Pons (tissue), 1 donor: ENCODE results near the gene TLK1.
"Not testable (repeated sequence)": the region's sequence is repeated elsewhere in the genome, so short reads cannot be mapped to it uniquely, and the experiment has no call there.

ENCODE experiments used
- DNase-seq: peaks from one replicate; pipeline ENCODE4 v3.0.0-alpha.2; 2016; ENCODE audit warnings: low spot score

TLK1 gene

DNA sequence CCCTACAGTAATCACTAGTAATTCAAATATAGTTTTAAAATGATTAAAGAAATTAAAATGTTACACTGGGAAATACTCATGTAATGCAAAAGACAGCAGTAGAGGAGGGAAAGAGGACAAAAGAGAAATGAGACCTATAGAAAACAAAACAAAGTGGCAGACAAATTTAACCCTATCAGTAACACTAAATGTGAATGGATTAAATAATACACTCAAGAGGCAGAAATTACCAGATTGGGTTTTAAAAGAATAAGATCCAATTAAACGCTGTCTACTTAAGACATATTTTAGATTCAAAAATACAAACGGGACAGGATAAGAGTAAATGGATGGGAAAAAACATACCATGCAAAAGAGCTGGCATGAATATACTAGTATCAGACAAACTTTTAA lies 17.0 kb downstream of the TLK1 start:
- no peak for DNase-seq

DNA sequence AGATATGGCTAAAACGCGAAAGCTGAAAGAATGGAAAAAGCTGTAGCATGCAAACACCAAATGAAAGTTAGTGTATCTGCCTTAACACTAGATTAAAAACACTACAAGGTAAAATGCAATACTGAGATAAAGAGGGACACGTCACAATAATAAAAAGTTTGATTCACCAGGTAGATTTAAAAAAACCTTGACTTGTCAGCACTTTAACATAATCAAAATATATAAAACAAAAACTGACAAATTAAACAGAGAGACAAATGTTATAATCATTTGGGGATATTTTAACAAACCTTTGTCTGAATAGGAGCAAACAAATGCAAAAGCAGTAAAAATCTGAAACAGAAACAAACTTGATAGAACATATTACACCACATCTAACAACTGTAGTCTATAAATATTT lies 18.3 kb downstream of the TLK1 start:
- no peak for DNase-seq

DNA sequence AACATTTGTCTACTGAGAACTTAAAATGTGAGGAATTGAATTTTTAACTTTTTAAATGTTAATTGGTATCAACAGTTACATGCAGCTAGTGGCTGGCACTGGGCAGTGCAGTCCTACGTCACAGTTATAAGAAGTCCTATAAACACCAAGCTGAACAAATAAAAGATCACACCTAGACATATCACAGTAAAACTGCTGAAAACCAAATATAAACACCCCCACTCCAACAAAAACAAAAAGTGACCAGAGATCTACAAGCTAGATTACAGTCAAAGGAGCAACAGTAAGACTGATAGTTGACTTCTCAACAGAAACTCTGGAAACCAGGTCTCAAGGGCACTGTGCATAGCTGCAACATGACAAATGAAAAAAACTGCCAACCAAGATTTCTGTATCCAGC lies 19.4 kb downstream of the TLK1 start:
- DNase-seq = no peak

DNA sequence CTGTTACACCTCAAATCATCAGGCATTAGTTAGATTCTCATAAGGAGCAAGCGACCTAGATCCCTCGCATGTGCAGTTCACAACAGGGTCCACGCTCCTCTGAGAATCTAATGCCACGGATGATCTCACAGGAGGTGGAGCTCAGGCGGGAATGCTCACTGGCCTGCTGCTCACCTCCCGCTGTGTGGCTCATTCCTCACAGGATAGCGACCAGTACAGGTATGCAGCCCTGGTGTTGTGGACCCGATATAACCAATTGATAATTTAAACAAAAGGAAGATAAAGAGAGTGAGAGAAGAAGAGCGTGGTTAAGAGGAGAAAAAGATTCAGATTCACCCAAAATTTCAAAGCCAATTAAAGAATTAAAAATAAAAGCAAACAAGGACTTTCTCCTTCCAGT lies 20.8 kb downstream of the TLK1 start:
- DNase-seq = no peak

DNA sequence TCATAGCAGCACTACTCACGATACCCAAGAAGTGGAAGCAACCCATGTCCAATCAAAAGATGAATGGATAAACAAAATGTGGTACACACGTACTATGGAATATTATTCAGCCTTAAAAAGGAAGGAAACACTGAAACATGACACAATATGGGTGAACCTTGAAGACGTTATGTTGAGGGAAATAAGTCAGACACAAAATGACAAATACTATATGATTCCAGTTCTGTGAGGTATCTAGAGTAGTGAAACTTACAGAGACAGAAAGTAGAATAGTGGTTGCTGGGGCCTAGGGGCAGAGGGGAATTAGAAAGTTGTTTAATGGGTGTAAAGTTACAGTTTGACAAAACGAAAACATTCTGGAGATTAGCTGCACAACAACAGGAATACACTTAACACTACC lies 24.7 kb downstream of the TLK1 start:
- no peak for DNase-seq

DNA sequence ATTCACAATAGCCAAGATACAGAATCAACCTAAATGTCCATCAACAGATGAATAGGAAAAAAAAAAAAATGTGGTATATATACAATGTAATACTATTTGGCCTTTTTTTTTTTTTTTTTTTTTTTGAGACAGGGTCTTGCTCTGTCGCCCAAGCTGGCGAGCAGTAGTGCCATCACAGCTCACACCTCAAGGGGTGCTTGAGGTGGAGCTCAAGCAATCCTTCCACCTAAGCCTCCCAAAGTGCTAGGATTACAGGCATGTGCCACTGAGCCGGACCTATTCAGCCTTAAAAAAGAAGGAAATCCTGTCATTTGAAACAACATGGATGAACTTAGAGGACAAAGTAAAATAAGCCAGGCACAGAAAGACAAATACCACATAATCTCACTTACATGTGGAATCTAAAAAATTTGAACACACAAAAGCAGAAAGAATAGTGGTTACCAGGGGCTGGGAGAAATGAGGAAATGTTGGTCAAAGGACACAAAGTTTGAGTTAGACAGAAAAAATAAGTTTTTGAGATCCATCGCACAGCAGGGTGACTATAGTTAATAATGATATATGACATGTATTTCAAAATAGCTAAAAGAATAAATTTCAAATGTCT lies 26.0 kb downstream of the TLK1 start:
- DNase-seq = no peak

DNA sequence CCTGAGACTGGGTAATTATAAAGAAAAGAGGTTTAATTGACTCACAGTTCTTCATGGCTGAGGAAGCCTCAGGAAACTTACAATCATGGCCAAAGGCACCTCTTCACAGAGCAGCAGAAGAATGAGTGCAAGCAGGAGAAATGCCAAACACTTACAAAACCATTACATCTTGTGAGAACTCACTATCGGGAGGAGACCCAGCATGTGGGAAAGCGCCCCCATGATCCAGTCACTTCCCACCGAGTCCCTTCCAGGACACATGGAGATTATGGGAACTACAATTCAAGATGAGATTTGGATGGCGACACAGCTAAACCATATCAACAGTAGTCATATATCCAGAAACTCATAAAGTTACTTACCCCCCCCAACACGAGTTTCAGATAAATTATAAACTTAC lies 28.6 kb downstream of the TLK1 start:
- no peak for DNase-seq

DNA sequence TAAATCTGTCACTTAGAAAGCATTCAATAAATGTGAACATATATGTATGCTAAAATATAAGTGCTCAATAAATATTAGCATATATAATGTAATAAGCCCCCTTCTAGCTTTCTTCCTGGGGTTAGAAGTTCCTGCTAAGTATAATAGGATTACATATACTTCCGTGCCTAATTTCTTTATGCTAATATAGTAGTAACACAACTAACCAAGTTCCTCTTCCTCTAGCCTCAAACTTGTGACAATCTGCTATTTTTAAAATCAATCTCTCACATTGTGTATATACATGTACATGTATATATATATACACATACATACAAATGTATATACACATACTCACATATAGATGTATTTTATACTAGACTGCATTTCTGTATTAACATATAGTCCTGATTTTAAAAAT lies 32.2 kb downstream of the TLK1 start:
- no peak for DNase-seq

DNA sequence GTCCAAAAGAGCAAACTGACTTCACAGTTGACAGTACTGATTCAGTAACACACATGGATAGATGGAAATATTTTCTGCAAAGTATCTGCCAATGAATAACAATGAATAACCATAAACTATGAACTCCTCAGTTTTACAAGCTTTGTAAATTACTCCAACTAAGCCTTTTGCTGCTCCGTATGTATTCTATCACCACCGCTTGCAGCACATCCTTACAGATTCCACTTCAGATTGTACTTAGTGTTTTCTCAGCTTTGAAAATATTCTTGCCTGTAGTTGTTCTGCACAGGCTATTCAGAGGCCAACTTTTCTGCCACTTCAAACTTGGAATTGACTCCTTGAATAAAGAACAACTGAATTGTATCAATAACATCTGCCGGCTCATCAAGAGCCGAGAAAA lies 36.2 kb downstream of the TLK1 start:
- no peak for DNase-seq

DNA sequence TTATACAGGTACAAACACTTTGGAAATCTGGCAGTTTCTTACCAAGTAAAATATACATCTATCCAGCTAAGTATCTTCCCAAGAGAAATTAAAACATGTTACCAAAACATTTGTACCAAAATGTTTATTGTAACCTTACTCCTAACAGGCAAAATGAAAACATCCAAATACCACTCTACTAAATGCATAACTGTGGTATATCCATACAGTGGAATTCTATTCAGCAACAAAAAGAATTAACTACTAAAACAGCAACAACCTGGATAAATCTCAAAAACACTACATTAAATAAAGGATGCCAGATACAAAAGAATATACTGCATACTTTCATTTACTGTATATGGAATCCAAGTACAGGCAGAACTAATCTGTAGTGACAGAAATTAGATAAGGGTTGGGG lies 51.1 kb downstream of the TLK1 start:
- DNase-seq = no peak

DNA sequence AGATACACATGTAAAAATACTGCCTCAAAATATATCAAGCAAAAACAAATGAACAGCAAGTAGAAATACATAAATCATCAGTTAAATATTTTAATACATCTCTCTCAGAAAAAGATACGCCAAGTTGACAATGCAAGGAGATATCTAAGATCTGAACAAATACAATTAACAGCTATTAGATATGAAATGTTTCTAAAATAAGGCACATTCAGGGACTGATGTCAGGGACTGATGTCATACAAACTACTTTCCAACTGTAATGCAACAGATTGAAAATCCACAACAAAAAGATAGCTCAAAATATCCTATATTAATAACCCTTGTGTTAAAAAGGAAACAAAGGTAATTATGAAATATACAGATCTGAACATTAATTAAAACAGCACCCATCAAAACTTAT lies 51.7 kb downstream of the TLK1 start:
- no peak for DNase-seq

DNA sequence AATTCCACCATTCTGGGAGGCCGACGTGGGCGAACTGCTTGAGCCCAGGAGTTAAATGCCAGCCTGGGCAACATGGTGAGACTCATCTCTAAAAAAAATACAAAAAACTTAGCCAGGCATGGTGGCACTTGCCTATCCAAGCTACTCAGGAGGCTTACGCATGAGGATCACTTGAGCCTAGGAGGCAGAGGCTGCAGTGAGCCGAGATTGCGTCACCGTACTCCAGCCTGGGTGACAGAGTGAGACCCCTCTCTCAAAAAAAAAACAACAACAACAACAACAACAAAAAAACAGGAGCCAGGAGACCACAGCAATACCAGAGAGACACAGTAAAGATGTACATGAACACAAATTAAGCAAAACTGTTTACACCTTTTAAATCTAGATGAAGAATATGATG lies 52.9 kb downstream of the TLK1 start:
- DNase-seq = no peak

DNA sequence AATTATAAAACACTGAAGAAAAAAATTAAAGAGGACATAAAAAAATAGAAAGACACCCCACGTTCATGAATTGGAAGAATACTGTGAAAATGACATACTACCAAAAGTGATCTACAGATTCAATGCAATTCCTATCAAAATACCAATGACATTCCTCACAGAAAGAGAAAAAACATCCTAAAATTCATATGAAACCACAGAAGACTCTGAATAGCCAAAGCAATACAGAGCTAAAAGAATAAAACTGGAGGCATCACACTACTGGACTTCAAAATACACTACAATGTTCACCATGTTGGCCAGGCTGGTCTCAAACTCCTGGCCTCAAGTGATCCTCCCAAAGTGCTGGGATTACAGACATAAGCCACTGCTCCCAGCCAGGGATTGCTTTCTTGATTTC lies 56.3 kb downstream of the TLK1 start:
- no peak for DNase-seq

DNA sequence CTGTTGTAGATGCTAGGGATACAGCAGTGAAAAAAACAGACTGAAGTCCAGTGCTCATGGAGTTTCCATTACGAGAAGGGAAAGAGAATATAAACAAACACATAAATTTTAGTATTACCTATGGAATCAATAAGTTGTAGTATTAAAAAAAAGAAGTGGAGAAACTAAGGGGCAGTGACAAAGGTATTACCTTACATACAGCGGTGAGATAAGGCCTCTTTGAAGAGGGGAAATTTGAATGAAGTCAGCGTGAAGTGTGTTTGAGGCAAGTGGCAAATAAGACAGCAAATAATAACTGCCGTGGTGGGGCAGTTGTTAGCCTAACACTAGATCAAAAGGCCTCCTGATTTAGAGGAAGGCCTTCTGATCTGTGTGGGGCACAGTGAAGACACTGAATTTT lies 57.9 kb downstream of the TLK1 start:
- no peak for DNase-seq

DNA sequence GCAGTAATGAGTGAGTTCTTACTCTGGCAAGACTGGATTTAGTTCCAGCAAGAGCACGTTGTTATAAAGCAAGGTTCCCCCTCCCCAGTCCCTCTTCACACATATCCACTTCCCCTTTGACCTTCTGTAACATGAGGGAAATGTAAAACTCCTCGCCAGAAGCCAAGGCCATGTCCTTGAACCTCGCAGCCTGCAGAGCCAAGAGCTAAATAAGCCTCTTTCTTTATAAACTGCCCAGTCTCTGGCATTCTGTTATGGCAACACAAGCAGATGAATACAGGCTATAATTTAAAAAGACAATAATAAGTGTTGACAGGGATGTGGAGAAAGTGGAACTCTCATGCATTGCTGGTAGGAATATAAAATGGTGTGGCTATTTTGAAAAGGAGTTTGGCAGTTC lies 60.3 kb downstream of the TLK1 start:
- no peak for DNase-seq

DNA sequence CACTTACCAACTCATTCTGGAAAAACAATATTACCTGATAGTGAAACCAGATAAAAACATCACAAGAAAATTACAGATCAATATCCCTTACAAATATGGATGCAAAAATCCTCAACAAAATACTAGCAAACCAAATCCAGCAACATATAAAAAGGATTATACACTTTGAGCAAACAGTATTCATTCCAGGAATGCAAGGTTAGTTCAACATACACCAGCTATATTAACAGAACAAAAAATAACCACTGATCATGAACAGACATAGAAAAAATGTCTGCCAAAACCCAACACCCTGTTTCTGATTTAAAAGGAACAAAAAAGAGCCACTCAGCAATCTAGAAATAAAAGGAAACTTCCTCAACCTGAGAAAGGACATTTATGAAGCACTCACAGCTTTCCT lies 62.1 kb downstream of the TLK1 start:
- no peak for DNase-seq

DNA sequence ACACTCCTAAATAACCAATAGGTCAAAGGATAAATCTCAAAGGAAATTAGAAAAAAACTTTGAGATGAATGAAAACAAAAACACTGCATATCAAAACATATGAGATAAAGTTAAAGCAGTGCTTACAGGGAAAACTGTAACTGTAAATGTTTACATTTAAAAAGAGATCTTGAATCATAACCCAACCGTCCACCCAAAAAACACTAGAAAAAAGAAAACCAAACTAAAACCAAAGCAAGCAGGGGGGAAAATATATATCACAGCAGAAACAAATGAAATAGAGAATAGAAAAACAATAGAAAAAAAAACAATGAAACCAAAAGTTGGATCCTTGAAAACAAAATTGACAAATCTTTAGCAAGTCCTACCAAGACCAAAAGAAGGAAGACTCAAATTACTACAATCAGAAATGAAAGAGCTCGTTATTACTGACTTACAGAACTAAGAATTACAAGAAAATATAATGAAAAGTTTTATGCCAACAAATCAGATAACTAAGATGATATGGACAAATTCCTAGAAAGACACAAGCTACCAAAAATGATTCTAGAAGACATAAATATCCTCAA lies 65.6 kb downstream of the TLK1 start:
- no peak for DNase-seq

DNA sequence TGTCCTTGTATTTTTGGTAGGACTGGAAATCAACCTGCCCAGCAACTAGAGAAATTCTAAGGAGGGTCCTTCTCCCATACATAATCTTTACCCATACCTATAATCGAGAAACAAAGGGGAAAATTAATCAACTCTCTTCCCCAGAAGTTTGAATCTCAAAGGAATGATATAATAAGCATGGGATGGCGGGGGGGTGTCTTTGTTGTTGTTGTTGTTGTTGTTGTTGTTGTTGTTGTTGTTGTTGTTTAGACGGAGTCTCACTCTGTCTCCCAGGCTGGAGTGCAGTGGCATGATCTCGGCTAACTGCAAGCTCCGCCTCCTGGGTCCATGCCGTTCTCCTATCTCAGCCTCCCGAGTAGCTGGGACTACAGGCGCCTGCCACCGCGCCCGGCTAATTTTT lies 69.2 kb downstream of the TLK1 start:
- DNase-seq = not testable (repeated sequence)

DNA sequence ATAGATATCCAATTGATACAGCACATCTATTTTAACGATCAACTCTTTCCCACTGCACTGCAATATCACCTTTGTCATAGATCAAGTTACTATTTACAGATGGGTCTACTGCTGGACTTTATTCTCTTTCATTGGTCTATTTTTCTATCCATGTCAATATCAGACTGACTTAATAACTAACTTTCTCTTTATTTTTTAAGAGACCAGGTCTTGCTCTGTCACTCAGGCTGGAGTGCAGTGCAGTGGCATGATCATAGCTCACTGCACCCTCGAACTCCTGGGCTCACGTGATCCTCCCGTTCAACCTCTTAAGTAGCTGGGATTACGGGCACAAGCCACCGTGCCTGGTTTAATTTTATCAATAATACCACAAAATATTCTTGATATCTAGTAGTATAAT lies 71.2 kb downstream of the TLK1 start:
- DNase-seq = no peak

DNA sequence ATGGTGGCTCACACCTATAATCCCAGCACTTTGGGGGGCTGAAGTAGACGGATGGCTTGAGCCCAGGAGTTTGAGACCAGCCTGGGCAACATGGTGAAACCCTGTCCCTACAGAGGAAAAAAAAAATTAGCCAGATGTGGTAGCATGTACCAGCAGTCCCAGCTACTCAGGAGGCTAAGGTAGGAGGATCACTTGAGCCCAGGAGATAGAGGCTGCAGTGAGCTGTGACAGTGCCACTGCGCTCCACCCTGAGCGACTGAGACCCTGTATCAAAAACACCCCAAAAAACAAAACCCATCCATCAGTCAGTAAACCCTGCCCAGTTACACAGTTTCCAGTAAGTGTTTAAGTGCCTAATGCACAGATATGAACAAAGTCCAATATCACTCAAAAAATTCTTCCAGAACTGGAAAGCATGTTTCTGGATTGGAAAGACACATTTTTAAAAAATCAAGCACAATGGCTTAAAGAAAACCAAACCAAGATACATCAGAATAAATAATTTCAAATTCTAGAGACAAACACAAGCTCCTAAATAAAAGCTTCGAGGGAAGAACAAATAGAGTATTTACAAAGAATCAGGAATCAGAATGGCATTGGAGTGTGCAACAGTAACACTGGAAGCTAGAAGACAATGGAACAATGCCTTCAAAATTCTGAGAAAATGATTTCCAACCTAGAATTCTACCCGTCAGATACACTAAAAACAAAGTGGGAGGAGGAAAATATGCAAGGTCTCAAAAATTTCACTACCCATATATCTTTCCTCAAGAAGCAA lies 72.4 kb downstream of the TLK1 start:
- no peak for DNase-seq

DNA sequence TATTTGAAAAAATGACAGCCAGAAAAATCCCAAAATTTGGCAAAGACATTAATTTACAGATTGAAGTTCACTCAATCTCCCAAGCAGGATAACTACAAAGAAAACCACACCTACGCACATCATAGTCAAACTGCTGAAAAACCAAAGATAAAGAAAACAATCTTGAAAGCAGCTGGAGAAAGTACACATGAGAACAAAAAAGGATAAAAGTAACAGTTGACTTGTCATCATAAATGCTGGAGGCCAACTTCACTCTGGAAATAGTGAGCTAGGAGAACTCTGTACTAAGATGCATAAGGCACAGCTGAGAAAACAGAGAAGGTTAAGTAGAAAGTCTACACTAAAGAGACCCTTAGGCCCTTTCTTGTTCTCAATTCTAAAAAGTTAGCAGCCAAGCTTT lies 73.1 kb downstream of the TLK1 start:
- no peak for DNase-seq

DNA sequence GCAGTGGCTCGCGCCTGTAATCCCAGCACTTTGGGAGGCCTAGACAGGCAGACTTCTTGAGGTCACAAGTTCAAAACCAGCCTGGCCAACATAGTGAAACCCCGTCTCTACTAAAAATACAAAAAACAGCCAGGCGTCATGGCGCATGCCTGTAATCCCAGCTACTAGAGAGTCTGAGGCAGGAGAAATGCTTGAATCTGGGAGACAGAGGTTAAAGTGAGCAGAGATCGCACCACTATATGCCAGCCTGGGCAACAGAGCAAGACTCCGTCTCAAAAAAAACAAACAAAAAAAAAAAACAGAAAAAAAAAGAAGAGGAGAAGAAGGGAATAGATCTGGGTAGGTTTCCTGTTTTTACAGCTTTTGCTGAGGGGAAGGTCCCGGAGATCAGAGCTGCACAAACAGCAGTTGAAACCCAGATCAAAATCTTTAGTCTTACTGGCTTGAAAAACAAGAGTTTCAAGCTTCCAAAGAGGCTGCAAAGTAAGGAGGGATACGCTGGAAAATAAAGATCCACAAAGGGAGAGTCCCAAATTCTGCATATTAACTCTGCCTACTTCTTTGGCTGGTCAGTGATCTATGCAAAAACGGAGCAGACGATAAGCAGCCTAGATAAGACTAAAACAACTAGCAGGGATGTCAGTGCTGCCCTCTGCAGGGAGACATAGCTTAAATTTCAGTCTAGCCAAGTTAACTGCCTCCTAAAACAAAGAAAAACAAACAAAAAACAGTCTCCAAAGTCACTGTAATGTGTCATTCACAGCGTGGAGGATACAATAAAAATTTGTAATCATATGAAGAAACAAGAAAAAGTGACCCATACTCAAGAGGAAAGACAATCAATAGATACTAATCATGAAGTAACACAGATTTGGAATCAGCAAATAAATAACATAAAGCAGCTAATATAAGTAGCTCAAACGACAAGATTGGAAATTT lies 74.1 kb downstream of the TLK1 start:
- peak; percentile 79 for DNase-seq

DNA sequence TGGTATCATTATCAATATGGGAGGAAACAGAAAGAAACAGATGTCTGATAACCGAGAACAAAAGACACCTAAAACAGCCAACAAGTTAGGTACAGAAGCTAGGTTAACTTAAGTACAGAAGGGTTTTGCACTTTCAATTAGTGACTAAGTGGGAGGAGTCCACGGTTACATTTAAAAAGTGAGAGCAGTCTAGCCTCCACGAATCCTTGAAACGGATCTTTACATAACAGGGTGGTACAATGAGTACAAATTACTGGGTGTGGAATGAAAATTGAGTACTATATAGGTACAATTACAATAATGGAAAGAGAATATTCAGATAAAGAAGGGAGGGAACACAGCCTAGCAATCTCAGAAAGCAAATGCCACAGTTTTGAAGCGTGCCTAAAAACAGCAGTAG lies 76.6 kb downstream of the TLK1 start:
- no peak for DNase-seq
